HUES6 (cell line): ENCODE data around the gene HOGA1.

Experiments used
- H3K27ac ChIP-seq: 2 replicates; pipeline ENCODE4 v1.7.0; 2013; ENCODE audit warnings: low read depth, mild to moderate bottlenecking, low read length, inconsistent platforms
- H3K27me3 ChIP-seq: 2 replicates; pipeline ENCODE4 v1.6.1; 2013; ENCODE audit warnings: low read length; ENCODE audit not compliant: control insufficient read depth, insufficient read depth
- H3K36me3 ChIP-seq: 2 replicates; pipeline ENCODE4 v1.6.1; 2013; ENCODE audit warnings: low read length; ENCODE audit not compliant: control insufficient read depth, insufficient read depth
- H3K4me1 ChIP-seq: 2 replicates; pipeline ENCODE4 v1.6.1; 2013; ENCODE audit warnings: low read length; ENCODE audit not compliant: control insufficient read depth, insufficient read depth
- H3K4me3 ChIP-seq: 2 replicates; pipeline ENCODE4 v1.5.1; 2013; ENCODE audit warnings: low read depth, low read length
- H3K9ac ChIP-seq: one replicate; pipeline ENCODE4 v1.6.1; 2013; ENCODE audit warnings: mild to moderate bottlenecking, low read length
- H3K9me3 ChIP-seq: 2 replicates; pipeline ENCODE4 v1.6.1; 2013; ENCODE audit warnings: low read depth, low read length; ENCODE audit not compliant: control insufficient read depth, insufficient read depth

The HOGA1 gene

GRCh38 chr10:97659589-97659988, 75.4 kb downstream of the HOGA1 start:
- Histone ChIP-seq H3K4me3 (no peak overlapping the region), H3K9ac (no peak overlapping the region), H3K27me3 (no peaks in the 10 kb centered on the region), H3K27ac (no peak overlapping the region), H3K36me3 (peaks cover 64% of the 10 kb centered on the region), H3K9me3 (no peaks in the 10 kb centered on the region), H3K4me1 (no peaks in the 10 kb centered on the region)
